WI38 (cell line): Measurements from ENCODE around the gene SLC16A11.
"Not testable (repeated sequence)": the region's sequence is repeated elsewhere in the genome, so short reads cannot be mapped to it uniquely, and the experiment has no call there.

Source experiments
- H3K4me3 ChIP-seq: 2 replicates; pipeline ENCODE4 v1.5.1; 2011; ENCODE audit warnings: low read depth, mild to moderate bottlenecking, control low read depth, low read length
- TF ChIP-seq, protein P1 (sequence below): IDR thresholded peaks from 2 replicates; pipeline ENCODE4 v1.5.1; 2012; ENCODE audit warnings: low read depth, mild to moderate bottlenecking, control low read depth, low read length

Gene SLC16A11

DNA sequence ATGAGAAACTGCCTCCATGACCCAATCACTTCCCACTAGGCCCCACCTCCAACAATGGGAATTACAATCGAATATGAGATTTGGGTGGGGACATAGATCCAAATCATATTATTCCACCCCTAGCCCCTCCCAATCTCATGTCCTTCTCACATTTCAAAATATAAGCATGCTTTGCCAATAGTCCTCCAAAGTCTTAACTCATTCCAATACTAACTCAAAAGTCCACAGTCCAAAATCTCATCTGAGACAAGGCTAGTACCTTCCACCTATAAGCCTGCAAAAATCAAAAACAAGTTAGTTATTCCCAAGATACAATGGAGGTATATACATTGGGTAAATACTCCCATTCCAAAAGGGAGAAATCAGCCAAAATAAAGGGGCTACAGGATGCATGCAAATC lies 23.3 kb upstream of the SLC16A11 start:
- no peak overlapping the region for H3K4me3 ChIP-seq
- TF ChIP-seq, protein P1, sequence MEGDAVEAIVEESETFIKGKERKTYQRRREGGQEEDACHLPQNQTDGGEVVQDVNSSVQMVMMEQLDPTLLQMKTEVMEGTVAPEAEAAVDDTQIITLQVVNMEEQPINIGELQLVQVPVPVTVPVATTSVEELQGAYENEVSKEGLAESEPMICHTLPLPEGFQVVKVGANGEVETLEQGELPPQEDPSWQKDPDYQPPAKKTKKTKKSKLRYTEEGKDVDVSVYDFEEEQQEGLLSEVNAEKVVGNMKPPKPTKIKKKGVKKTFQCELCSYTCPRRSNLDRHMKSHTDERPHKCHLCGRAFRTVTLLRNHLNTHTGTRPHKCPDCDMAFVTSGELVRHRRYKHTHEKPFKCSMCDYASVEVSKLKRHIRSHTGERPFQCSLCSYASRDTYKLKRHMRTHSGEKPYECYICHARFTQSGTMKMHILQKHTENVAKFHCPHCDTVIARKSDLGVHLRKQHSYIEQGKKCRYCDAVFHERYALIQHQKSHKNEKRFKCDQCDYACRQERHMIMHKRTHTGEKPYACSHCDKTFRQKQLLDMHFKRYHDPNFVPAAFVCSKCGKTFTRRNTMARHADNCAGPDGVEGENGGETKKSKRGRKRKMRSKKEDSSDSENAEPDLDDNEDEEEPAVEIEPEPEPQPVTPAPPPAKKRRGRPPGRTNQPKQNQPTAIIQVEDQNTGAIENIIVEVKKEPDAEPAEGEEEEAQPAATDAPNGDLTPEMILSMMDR: no peak

DNA sequence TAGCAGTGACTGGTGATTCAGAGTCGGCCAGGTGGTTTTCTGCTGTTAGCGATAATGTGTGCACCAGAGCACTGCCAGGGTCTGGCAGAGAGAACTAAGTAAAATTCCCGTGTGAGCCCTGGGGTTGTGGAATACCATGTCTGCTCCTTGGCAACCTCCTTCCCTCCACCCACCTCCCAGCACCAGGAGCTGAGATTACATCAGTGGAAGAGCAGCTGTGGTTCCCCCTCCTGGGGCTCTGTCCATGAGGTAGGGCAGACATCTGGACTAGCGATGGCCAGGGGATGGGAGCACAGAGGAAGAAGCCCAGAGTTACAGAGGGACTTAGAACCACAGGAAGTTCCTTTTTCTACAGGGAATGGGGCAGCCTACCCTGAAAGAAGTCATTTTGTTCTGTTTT lies 20.4 kb upstream of the SLC16A11 start:
- H3K4me3 ChIP-seq: no peak overlapping the region
- TF ChIP-seq, protein P1: no peak

GRCh38 chr17:7063518-7064094 lies 19.7 kb upstream of the SLC16A11 start:
- TF ChIP-seq, protein P1: no peak
- H3K4me3 ChIP-seq: no peak overlapping the region

- TF ChIP-seq, protein P1: no peak
- no peak overlapping the region for H3K4me3 ChIP-seq
Measured at GRCh38 chr17:7060165-7060891, 16.4 kb upstream of the SLC16A11 start.

DNA sequence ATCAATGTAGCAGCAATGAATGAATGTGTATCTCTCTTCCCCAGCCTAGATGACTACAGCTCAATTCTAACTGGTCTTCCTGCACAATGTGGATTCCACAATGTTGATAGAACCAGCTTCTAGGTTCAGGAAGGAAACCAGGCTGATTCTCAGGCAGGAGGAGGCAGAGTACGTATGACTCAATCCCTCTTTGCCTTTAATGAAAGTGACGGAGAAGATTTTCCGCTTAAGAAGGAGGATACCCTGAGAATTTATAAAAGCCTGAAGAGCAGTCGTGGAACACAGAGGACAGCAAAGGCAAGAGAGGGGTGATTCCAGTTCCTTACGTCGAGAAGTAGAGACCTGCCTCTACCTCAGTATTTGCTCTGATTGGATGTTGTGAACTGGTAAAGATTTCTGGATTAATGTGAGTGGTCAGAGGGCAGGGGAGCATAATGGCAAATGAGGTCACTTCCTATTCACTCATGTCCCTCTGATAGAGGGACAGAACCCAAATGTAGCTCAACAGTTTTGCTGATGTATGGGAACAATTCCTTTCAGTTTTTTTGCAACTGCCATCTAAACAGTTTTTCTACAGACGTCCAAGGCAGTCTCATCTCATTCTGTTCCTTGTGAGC lies 15.0 kb upstream of the SLC16A11 start:
- H3K4me3 ChIP-seq: no peak overlapping the region
- TF ChIP-seq, protein P1: no peak

DNA sequence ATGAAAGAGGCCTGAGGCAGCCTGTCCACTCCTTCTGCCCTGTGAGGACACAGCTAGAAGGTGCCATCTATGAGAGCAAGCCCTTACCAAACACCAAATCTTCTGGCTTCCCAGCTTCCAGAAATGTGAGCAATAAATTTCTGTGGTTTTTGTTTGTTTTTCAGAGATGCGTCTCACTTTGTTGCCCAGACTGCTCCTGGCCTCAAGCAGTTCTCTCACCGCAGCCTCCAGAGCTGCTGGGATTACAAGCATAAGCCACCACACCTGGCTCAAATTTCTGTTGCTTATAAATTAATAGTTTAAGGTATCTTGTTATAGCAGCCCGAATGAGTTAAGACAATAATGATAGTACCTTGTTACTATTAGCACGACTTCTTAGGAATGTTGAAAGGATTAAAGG lies 12.5 kb upstream of the SLC16A11 start:
- H3K4me3 ChIP-seq: no peak overlapping the region
- TF ChIP-seq, protein P1: no peak

GRCh38 chr17:7050583-7050982 lies 6.7 kb upstream of the SLC16A11 start:
- not testable (repeated sequence) for H3K4me3 ChIP-seq
